Astrocyte (in vitro differentiated cells and primary cell): Measurements from ENCODE around the gene EFNA5. TPM values are rescaled to one million over a fixed set of nuclear protein-coding genes. Genes with fewer than 3 reads are reported as not detected.

Source experiments
- DNase-seq: peaks from one replicate; pipeline ENCODE4 v3.0.0-alpha.2; 2010; ENCODE audit warnings: low read depth
- FAIRE-seq: peaks from 2 replicates; lab custom pipeline; 2011; peaks lifted over from hg19 to GRCh38; lab: Jason Lieb, UNC
- H2AFZ ChIP-seq: 2 replicates; pipeline ENCODE4 v1.6.0; 2012; ENCODE audit warnings: low read depth, low read length, inconsistent platforms
- H3K27ac ChIP-seq: 2 replicates; pipeline ENCODE4 v1.5.1; 2011; ENCODE audit warnings: low read depth, low read length, inconsistent platforms
- H3K27me3 ChIP-seq: 2 replicates; pipeline ENCODE4 v1.6.0; 2011; ENCODE audit warnings: low read length, inconsistent platforms; ENCODE audit not compliant: insufficient read depth
- H3K36me3 ChIP-seq: 2 replicates; pipeline ENCODE4 v1.5.1; 2011; ENCODE audit warnings: low read length, inconsistent platforms; ENCODE audit not compliant: insufficient read depth
- H3K4me1 ChIP-seq: 2 replicates; pipeline ENCODE4 v1.5.1; 2011; ENCODE audit warnings: low read length, inconsistent platforms; ENCODE audit not compliant: insufficient read depth
- H3K4me2 ChIP-seq: 2 replicates; pipeline ENCODE4 v1.6.0; 2012; ENCODE audit warnings: low read length, inconsistent platforms
- H3K4me3 ChIP-seq: 2 replicates; pipeline ENCODE4 v1.5.1; 2011; ENCODE audit warnings: low read depth, mild to moderate bottlenecking, low read length, inconsistent platforms; ENCODE audit not compliant: insufficient read depth
- H3K79me2 ChIP-seq: 2 replicates; pipeline ENCODE4 v1.6.0; 2012; ENCODE audit warnings: mild to moderate bottlenecking, low read length, inconsistent platforms; ENCODE audit not compliant: insufficient read depth
- H3K9ac ChIP-seq: 2 replicates; pipeline ENCODE4 v1.6.0; 2012; ENCODE audit warnings: mild to moderate bottlenecking, low read length, inconsistent platforms
- H3K9me3 ChIP-seq: 2 replicates; pipeline ENCODE4 v1.5.1; 2012; ENCODE audit warnings: low read depth, mild to moderate bottlenecking, low read length, inconsistent platforms; ENCODE audit not compliant: insufficient read depth
- H4K20me1 ChIP-seq: 2 replicates; pipeline ENCODE4 v1.6.0; 2012; ENCODE audit warnings: low read length, inconsistent platforms; ENCODE audit not compliant: insufficient read depth
- H3K27ac Mint-ChIP-seq: one replicate; pipeline ENCODE4 v1.8.0; 2021; ENCODE audit warnings: mild to moderate bottlenecking, mixed read lengths; ENCODE audit not compliant: unreplicated experiment
- H3K27me3 Mint-ChIP-seq: one replicate; pipeline ENCODE4 v1.8.0; 2021; ENCODE audit warnings: low read depth, mixed read lengths; ENCODE audit not compliant: unreplicated experiment
- H3K36me3 Mint-ChIP-seq: one replicate; pipeline ENCODE4 v1.8.0; 2021; ENCODE audit warnings: low read depth, mixed read lengths; ENCODE audit not compliant: unreplicated experiment
- H3K4me1 Mint-ChIP-seq: one replicate; pipeline ENCODE4 v1.8.0; 2021; ENCODE audit warnings: low read depth, mixed read lengths; ENCODE audit not compliant: unreplicated experiment
- H3K4me3 Mint-ChIP-seq: one replicate; pipeline ENCODE4 v1.8.0; 2021; ENCODE audit warnings: mild to moderate bottlenecking, moderate library complexity, mixed read lengths; ENCODE audit not compliant: unreplicated experiment
- H3K9me3 Mint-ChIP-seq: one replicate; pipeline ENCODE4 v1.8.0; 2021; ENCODE audit warnings: mild to moderate bottlenecking, mixed read lengths; ENCODE audit not compliant: unreplicated experiment
- EZH2 ChIP-seq: IDR thresholded peaks from 2 replicates; pipeline ENCODE4 v1.6.1; 2012; ENCODE audit warnings: mild to moderate bottlenecking, low read length, inconsistent platforms; ENCODE audit not compliant: insufficient read depth
- total RNA-seq: library from RNA; stranded (reverse); gene quantifications from 2 replicates; pipeline ENCODE4 v1.2.1, GENCODE V29; 2021
- TF ChIP-seq, protein P1 (sequence below): IDR thresholded peaks from 2 replicates; pipeline ENCODE4 v1.5.1; 2011; ENCODE audit warnings: low read depth, mild to moderate bottlenecking, inconsistent platforms, low read length, moderate library complexity; ENCODE audit not compliant: insufficient read depth

Gene EFNA5
- total RNA-seq, 1 donor from 2014 or later: 59.3 TPM

GRCh38 chr5:107672211-107673038, 1.7 kb upstream of the EFNA5 start:
- Histone ChIP-seq H3K4me1 (peaks cover 4% of the 10 kb centered on the region), H3K27me3 (peaks cover 4% of the 10 kb centered on the region), H3K79me2 (no peaks in the 10 kb centered on the region), H3K4me2 (peak overlapping the region; percentile 98), H3K9me3 (no peaks in the 10 kb centered on the region), H3K4me3 (peak overlapping the region; percentile 77), H2AFZ (peak overlapping the region; percentile 94), H3K27ac (peak overlapping the region; percentile 33), H4K20me1 (no peaks in the 10 kb centered on the region), H3K9ac (peak overlapping the region; percentile 69), H3K36me3 (no peaks in the 10 kb centered on the region)
- Mint-ChIP-seq H3K27me3 (no peaks in the 10 kb centered on the region), H3K4me3 (peak overlapping the region; percentile 91), H3K4me1 (peaks cover 5% of the 10 kb centered on the region), H3K9me3 (no peaks in the 10 kb centered on the region), H3K27ac (peak overlapping the region; percentile 97), H3K36me3 (peaks cover 6% of the 10 kb centered on the region)
- DNase-seq (peak; percentile 97), FAIRE-seq (no peak)
- TF ChIP-seq, protein P1, sequence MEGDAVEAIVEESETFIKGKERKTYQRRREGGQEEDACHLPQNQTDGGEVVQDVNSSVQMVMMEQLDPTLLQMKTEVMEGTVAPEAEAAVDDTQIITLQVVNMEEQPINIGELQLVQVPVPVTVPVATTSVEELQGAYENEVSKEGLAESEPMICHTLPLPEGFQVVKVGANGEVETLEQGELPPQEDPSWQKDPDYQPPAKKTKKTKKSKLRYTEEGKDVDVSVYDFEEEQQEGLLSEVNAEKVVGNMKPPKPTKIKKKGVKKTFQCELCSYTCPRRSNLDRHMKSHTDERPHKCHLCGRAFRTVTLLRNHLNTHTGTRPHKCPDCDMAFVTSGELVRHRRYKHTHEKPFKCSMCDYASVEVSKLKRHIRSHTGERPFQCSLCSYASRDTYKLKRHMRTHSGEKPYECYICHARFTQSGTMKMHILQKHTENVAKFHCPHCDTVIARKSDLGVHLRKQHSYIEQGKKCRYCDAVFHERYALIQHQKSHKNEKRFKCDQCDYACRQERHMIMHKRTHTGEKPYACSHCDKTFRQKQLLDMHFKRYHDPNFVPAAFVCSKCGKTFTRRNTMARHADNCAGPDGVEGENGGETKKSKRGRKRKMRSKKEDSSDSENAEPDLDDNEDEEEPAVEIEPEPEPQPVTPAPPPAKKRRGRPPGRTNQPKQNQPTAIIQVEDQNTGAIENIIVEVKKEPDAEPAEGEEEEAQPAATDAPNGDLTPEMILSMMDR: no peak
- TF ChIP-seq EZH2: no peak

DNA sequence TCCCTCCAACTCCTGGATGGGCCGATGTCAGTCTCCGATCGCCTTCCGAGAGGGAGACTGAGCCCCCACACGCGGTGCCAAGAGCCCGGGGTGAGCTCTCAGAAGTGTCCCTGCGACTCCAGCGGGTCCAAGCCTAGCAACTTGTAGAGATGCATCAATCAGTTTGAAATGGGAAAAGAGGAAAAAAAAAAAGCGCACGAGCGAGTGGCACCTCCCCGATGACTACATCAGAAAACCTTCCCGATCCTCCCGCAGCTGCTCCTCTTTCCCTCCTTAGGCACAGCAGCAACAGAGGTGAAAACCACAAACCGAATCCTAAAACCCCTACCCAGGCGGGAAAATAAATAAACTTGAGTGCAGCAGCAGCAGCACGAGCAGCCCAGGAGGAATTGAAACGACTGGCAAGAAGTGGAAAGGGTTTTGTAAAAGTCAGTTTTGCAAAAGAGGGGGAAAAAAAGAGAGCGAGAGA, 1.0 kb upstream of the EFNA5 start:
- H3K9me3 ChIP-seq: no peaks in the 10 kb centered on the region
- H3K79me2 ChIP-seq: no peaks in the 10 kb centered on the region
- FAIRE-seq (no peak), DNase-seq (peak; percentile 76)
- peaks cover 4% of the 10 kb centered on the region for H3K27me3 ChIP-seq
- peak overlapping the region; percentile 91 for H3K4me3 Mint-ChIP-seq
- no peaks in the 10 kb centered on the region for H4K20me1 ChIP-seq
- no peaks in the 10 kb centered on the region for H3K9me3 Mint-ChIP-seq
- peaks cover 10% of the 10 kb centered on the region for H3K4me1 Mint-ChIP-seq
- H3K27ac ChIP-seq: peak overlapping the region; percentile 20
- peak overlapping the region; percentile 93 for H3K27ac Mint-ChIP-seq
- peaks cover 6% of the 10 kb centered on the region for H3K36me3 Mint-ChIP-seq
- no peaks in the 10 kb centered on the region for H3K27me3 Mint-ChIP-seq
- H3K4me3 ChIP-seq: peak overlapping the region; percentile 77
- H3K9ac ChIP-seq: peak overlapping the region; percentile 69
- no peaks in the 10 kb centered on the region for H3K36me3 ChIP-seq
- peak overlapping the region; percentile 98 for H3K4me2 ChIP-seq
- peak overlapping the region; percentile 94 for H2AFZ ChIP-seq
- TF ChIP-seq, protein P1: no peak
- no peak for TF ChIP-seq EZH2
- H3K4me1 ChIP-seq: peaks cover 4% of the 10 kb centered on the region
